Endodermal cell (in vitro differentiated cells): Measurements from ENCODE around the gene VSTM2B. TPM values are rescaled to one million over a fixed set of nuclear protein-coding genes. Genes with fewer than 3 reads are reported as not detected.

ENCODE experiments used
- DNase-seq: peaks from one replicate; pipeline ENCODE4 v3.0.0-alpha.2; 2017
- H3K27ac ChIP-seq: 2 replicates; pipeline ENCODE4 v1.5.1; 2013; ENCODE audit warnings: mild to moderate bottlenecking, low read depth, low read length, moderate library complexity
- H3K27me3 ChIP-seq: 2 replicates; pipeline ENCODE4 v1.6.1; 2013; ENCODE audit warnings: mild to moderate bottlenecking, low read length, moderate library complexity; ENCODE audit not compliant: insufficient read depth, control insufficient read depth, poor library complexity, severe bottlenecking
- H3K36me3 ChIP-seq: 2 replicates; pipeline ENCODE4 v1.7.0; 2013; ENCODE audit warnings: mild to moderate bottlenecking, low read length, moderate library complexity; ENCODE audit not compliant: control insufficient read depth, insufficient read depth
- H3K4me1 ChIP-seq: one replicate; pipeline ENCODE4 v1.7.0; 2013; ENCODE audit warnings: low read length; ENCODE audit not compliant: control insufficient read depth, insufficient read depth
- H3K4me3 ChIP-seq: 2 replicates; pipeline ENCODE4 v1.5.1; 2013; ENCODE audit warnings: mild to moderate bottlenecking, low read length, moderate library complexity
- H3K9ac ChIP-seq: 2 replicates; pipeline ENCODE4 v1.6.1; 2013; ENCODE audit warnings: mild to moderate bottlenecking, low read length, moderate library complexity; ENCODE audit not compliant: poor library complexity, severe bottlenecking; ENCODE audit errors: extremely low read depth
- H3K9me3 ChIP-seq: 2 replicates; pipeline ENCODE4 v1.6.1; 2013; ENCODE audit warnings: mild to moderate bottlenecking, low read length, moderate library complexity; ENCODE audit not compliant: control insufficient read depth
- H3K27ac Mint-ChIP-seq: 2 replicates; pipeline ENCODE4 v1.8.0; 2020; ENCODE audit warnings: mixed read lengths
- H3K27me3 Mint-ChIP-seq: 2 replicates; pipeline ENCODE4 v1.8.0; 2021; ENCODE audit warnings: mild to moderate bottlenecking, mixed read lengths; ENCODE audit not compliant: insufficient read depth
- H3K36me3 Mint-ChIP-seq: 2 replicates; pipeline ENCODE4 v1.8.0; 2020; ENCODE audit warnings: low read depth, mixed read lengths
- H3K4me1 Mint-ChIP-seq: 2 replicates; pipeline ENCODE4 v1.8.0; 2020; ENCODE audit warnings: mixed read lengths
- H3K4me3 Mint-ChIP-seq: 2 replicates; pipeline ENCODE4 v1.8.0; 2020; ENCODE audit warnings: mild to moderate bottlenecking, moderate library complexity, mixed read lengths
- H3K9me3 Mint-ChIP-seq: 2 replicates; pipeline ENCODE4 v1.8.0; 2020; ENCODE audit warnings: mild to moderate bottlenecking, mixed read lengths
- WGBS, 2 experiments: methylation state at CpG; one replicate each; pipeline versions ENCODE4 v1.1.5 to v1.1.7; 2013; ENCODE audit warnings: missing lambda C conversion rate in 2 of 2, mixed read lengths in 1 of 2; ENCODE audit not compliant: insufficient coverage in 1 of 2, insufficient read length in 1 of 2; 5-methylcytosine and 5-hydroxymethylcytosine counted together
- total RNA-seq, 2 donors: library from RNA; stranded (reverse); fragmentation: NEBNext Ultra II Directional in 1 of 2; extraction: Animal tissue kit (Norgen Biotek cat#: 25700) in 1 of 2; gene quantifications; 2 replicates in 1 of 2; 3 replicates in 1 of 2; pipeline ENCODE4 v1.2.1, GENCODE V29; 2021
- TF ChIP-seq, protein P1 (sequence below): fragments of 200-600 bp; sonication (generic); conservative IDR thresholded peaks from 2 replicates; pipeline ENCODE4 v1.5.0; 2021; ENCODE audit warnings: antibody characterized with exemption, mild to moderate bottlenecking

The VSTM2B gene
- total RNA-seq, 2 donors from 2014 or later = 0.18 TPM; not detected in 1

- Mint-ChIP-seq H3K4me1 (peaks cover 21% of the 10 kb centered on the region), H3K36me3 (no peaks in the 10 kb centered on the region), H3K27me3 (peaks cover 34% of the 10 kb centered on the region), H3K4me3 (no peak overlapping the region), H3K27ac (no peak overlapping the region), H3K9me3 (peaks cover 2% of the 10 kb centered on the region)
- no peak for DNase-seq
- Histone ChIP-seq H3K9ac (no peak overlapping the region), H3K4me1 (peaks cover 11% of the 10 kb centered on the region), H3K27ac (no peak overlapping the region), H3K27me3 (peaks cover 33% of the 10 kb centered on the region), H3K9me3 (no peaks in the 10 kb centered on the region), H3K36me3 (no peaks in the 10 kb centered on the region), H3K4me3 (no peak overlapping the region)
- TF ChIP-seq, protein P1, sequence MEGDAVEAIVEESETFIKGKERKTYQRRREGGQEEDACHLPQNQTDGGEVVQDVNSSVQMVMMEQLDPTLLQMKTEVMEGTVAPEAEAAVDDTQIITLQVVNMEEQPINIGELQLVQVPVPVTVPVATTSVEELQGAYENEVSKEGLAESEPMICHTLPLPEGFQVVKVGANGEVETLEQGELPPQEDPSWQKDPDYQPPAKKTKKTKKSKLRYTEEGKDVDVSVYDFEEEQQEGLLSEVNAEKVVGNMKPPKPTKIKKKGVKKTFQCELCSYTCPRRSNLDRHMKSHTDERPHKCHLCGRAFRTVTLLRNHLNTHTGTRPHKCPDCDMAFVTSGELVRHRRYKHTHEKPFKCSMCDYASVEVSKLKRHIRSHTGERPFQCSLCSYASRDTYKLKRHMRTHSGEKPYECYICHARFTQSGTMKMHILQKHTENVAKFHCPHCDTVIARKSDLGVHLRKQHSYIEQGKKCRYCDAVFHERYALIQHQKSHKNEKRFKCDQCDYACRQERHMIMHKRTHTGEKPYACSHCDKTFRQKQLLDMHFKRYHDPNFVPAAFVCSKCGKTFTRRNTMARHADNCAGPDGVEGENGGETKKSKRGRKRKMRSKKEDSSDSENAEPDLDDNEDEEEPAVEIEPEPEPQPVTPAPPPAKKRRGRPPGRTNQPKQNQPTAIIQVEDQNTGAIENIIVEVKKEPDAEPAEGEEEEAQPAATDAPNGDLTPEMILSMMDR = no peak
- WGBS, 2 experiments = 73% methylated on average over 3 of the region's 3 CpGs; no CpG with 5 or more reads in 1 of the 2 experiments
Observed at GRCh38 chr19:29577649-29577963, 51.8 kb downstream of the VSTM2B start.

DNA sequence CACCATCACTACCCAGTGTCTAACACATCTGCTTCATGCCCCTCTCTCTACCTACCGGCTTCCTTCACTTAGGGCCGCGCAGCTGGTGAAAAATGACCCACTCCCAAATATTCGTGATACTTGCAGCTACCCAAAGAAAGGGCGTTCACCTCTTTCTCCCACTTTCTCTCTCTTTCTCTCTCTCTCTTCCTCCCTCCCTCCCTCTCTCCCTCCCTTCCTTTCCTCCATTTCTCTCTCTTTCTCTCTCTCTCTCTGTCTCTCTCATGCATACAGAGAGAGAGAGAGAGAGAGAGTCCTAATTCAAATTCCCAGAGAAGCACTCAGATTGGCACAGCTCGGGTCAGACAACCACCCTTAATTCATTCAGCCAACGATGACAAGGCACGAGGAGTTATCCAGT is 52.6 kb downstream of the VSTM2B start:
- H3K4me3 ChIP-seq = no peak overlapping the region
- 86% methylated on average over 6 to 8 of the region's 8 CpGs for WGBS, 2 experiments
- DNase-seq = no peak
- H3K27ac ChIP-seq = no peak overlapping the region
- H3K9me3 ChIP-seq = no peaks in the 10 kb centered on the region
- H3K36me3 ChIP-seq = no peaks in the 10 kb centered on the region
- Mint-ChIP-seq H3K9me3 (peaks cover 2% of the 10 kb centered on the region), H3K27me3 (peaks cover 39% of the 10 kb centered on the region), H3K27ac (no peak overlapping the region), H3K4me1 (peaks cover 21% of the 10 kb centered on the region), H3K4me3 (no peak overlapping the region), H3K36me3 (no peaks in the 10 kb centered on the region)
- no peak overlapping the region for H3K9ac ChIP-seq
- TF ChIP-seq, protein P1 = no peak
- H3K27me3 ChIP-seq = peaks cover 39% of the 10 kb centered on the region
- H3K4me1 ChIP-seq = peaks cover 11% of the 10 kb centered on the region

GRCh38 chr19:29579308-29579910 is 53.6 kb downstream of the VSTM2B start:
- no peak for DNase-seq
- 87 to 91% methylated on average over 6 of the region's 6 CpGs for WGBS, 2 experiments
- Histone ChIP-seq H3K27me3 (peaks cover 39% of the 10 kb centered on the region), H3K27ac (no peak overlapping the region), H3K9ac (no peak overlapping the region), H3K4me1 (peaks cover 11% of the 10 kb centered on the region), H3K9me3 (no peaks in the 10 kb centered on the region), H3K36me3 (no peaks in the 10 kb centered on the region), H3K4me3 (no peak overlapping the region)
- TF ChIP-seq, protein P1 = no peak
- peaks cover 46% of the 10 kb centered on the region for H3K27me3 Mint-ChIP-seq
- H3K27ac Mint-ChIP-seq = no peak overlapping the region
- no peaks in the 10 kb centered on the region for H3K36me3 Mint-ChIP-seq
- H3K4me1 Mint-ChIP-seq = peaks cover 21% of the 10 kb centered on the region
- no peak overlapping the region for H3K4me3 Mint-ChIP-seq
- H3K9me3 Mint-ChIP-seq = peaks cover 2% of the 10 kb centered on the region
